Prostate gland (tissue), 2 donors: ENCODE results near the gene DISP3.

Source experiments
- CTCF ChIP-seq, 4 experiments: fragments of 200-600 bp in 2 of 4; fragments of 450-650 bp in 2 of 4; sonication (generic) in 2 of 4; IDR thresholded peaks; 1 replicate in 3 of 4; 2 replicates in 1 of 4; pipeline ENCODE4 v1.5.1; 2016 to 2019; ENCODE audit warnings: antibody characterized with exemption in 4 of 4, mild to moderate bottlenecking in 2 of 4, moderate library complexity in 2 of 4
- POLR2A ChIP-seq: fragments of 450-650 bp; IDR thresholded peaks from one replicate; pipeline ENCODE4 v1.6.1; 2016; ENCODE audit warnings: antibody characterized with exemption, mild to moderate bottlenecking
- POLR2AphosphoS5 ChIP-seq: sonication (generic); formaldehyde crosslinking; IDR thresholded peaks from one replicate; pipeline ENCODE4 v1.6.1; 2017; ENCODE audit warnings: antibody characterized with exemption

GRCh38 chr1:11568687-11569086, 89.7 kb downstream of the DISP3 start:
- TF ChIP-seq CTCF (IDR thresholded peaks at IDR 0.05) (no peak), POLR2AphosphoS5 (no peak), POLR2A (no peak)
